ENCODE measurements around the gene SNX33.
"Not testable (repeated sequence)": the region's sequence is repeated elsewhere in the genome, so short reads cannot be mapped to it uniquely, and the experiment has no call there.

Gene SNX33

GRCh38 chr15:75676688-75677464 lies 29.2 kb downstream of the SNX33 start:
- no peak for DNase-seq
- Mint-ChIP-seq H3K27ac (no peak overlapping the region), H3K4me1 (peaks cover 39% of the 10 kb centered on the region), H3K9me3 (no peaks in the 10 kb centered on the region), H3K27me3 (ENCODE audit: low read depth, poor library complexity) (no peaks in the 10 kb centered on the region), H3K36me3 (ENCODE audit: low read depth) (peaks cover 7% of the 10 kb centered on the region), H3K4me3 (no peak overlapping the region)
- TF ChIP-seq CTCF (IDR thresholded peaks at IDR 0.05) = no peak

- no peak for DNase-seq
- H3K27me3 Mint-ChIP-seq (ENCODE audit: low read depth, poor library complexity) = no peaks in the 10 kb centered on the region
Measured at GRCh38 chr15:75677465-75678323, 30.0 kb downstream of the SNX33 start.

DNA sequence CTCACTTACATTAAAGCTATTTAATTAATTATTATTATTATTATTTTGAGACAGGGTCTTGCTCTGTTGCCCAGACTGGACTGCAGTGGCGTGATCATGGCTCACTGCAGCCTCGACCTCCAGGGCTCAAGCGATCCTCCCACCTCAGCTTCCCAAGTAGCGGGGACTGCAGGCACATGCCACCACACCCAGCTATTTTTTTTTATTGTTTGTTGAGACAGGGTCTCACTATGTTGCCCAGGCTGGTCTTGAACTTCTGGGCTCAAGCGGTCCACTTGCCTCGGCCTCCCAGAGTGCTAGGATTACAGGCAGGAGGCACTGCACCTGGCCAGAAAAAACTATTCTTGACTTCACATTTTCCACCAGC lies 30.6 kb downstream of the SNX33 start:
- not testable (repeated sequence) for H3K4me3 Mint-ChIP-seq; H3K27ac Mint-ChIP-seq; DNase-seq; H3K27me3 Mint-ChIP-seq (ENCODE audit: low read depth, poor library complexity); H3K9me3 Mint-ChIP-seq; H3K36me3 Mint-ChIP-seq (ENCODE audit: low read depth)
- H3K4me1 Mint-ChIP-seq = peaks cover 25% of the 10 kb centered on the region

More at GRCh38 chr15:75677465-75678323, 30.0 kb downstream of the SNX33 start:
- Mint-ChIP-seq H3K4me1 (peaks cover 31% of the 10 kb centered on the region), H3K36me3 (ENCODE audit: low read depth) (peaks cover 7% of the 10 kb centered on the region), H3K9me3 (no peaks in the 10 kb centered on the region), H3K4me3 (no peak overlapping the region), H3K27ac (no peak overlapping the region)
- no peak for TF ChIP-seq CTCF (IDR thresholded peaks at IDR 0.05)

GRCh38 chr15:75680007-75680789 lies 32.5 kb downstream of the SNX33 start:
- peaks cover 7% of the 10 kb centered on the region for H3K36me3 Mint-ChIP-seq (ENCODE audit: low read depth)
- H3K9me3 Mint-ChIP-seq = no peaks in the 10 kb centered on the region
- H3K27me3 Mint-ChIP-seq (ENCODE audit: low read depth, poor library complexity) = no peaks in the 10 kb centered on the region
- H3K4me1 Mint-ChIP-seq = peaks cover 15% of the 10 kb centered on the region
- DNase-seq = no peak
- TF ChIP-seq CTCF (IDR thresholded peaks at IDR 0.05) = no peak
- peak overlapping the region; percentile 45 for H3K27ac Mint-ChIP-seq
- no peak overlapping the region for H3K4me3 Mint-ChIP-seq

- Mint-ChIP-seq H3K27ac (no peak overlapping the region), H3K9me3 (no peaks in the 10 kb centered on the region), H3K4me3 (no peak overlapping the region), H3K36me3 (ENCODE audit: low read depth) (peaks cover 7% of the 10 kb centered on the region), H3K4me1 (peaks cover 12% of the 10 kb centered on the region), H3K27me3 (ENCODE audit: low read depth, poor library complexity) (no peaks in the 10 kb centered on the region)
- TF ChIP-seq CTCF (IDR thresholded peaks at IDR 0.05) = no peak
- DNase-seq = no peak
Measured at GRCh38 chr15:75682181-75683135, 34.7 kb downstream of the SNX33 start.
